GM12873 (cell line): ENCODE measurements around the gene DIPK1B.

Experiments used
- TF ChIP-seq, protein P1 (sequence below): IDR thresholded peaks from 2 replicates; pipeline ENCODE4 v1.5.1; 2012; ENCODE audit warnings: low read depth, mild to moderate bottlenecking, moderate library complexity, low read length, control low read depth; ENCODE audit not compliant: insufficient read depth; ENCODE audit errors: missing control alignments

DIPK1B gene

DNA sequence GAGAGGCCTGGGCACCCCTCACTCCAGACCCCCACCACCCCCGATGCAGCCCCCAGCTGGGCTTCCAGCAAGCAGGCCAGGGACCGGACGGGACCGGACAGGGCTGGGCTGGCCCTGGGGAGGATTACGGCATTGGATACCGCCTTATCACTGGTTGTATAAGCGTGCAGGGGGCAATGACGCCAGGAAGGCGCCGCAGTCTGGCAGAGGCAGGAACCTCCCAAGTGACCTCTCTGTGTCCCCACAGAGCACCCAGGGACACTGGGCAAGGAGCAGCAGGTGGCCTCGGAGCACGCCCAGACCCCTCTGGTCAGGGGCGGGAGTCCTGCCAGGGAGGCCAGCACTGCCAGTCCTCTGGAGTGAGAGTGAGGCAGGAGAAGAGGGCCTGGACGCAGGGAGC, 52.7 kb downstream of the DIPK1B start:
- TF ChIP-seq, protein P1, sequence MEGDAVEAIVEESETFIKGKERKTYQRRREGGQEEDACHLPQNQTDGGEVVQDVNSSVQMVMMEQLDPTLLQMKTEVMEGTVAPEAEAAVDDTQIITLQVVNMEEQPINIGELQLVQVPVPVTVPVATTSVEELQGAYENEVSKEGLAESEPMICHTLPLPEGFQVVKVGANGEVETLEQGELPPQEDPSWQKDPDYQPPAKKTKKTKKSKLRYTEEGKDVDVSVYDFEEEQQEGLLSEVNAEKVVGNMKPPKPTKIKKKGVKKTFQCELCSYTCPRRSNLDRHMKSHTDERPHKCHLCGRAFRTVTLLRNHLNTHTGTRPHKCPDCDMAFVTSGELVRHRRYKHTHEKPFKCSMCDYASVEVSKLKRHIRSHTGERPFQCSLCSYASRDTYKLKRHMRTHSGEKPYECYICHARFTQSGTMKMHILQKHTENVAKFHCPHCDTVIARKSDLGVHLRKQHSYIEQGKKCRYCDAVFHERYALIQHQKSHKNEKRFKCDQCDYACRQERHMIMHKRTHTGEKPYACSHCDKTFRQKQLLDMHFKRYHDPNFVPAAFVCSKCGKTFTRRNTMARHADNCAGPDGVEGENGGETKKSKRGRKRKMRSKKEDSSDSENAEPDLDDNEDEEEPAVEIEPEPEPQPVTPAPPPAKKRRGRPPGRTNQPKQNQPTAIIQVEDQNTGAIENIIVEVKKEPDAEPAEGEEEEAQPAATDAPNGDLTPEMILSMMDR, result no peak

DNA sequence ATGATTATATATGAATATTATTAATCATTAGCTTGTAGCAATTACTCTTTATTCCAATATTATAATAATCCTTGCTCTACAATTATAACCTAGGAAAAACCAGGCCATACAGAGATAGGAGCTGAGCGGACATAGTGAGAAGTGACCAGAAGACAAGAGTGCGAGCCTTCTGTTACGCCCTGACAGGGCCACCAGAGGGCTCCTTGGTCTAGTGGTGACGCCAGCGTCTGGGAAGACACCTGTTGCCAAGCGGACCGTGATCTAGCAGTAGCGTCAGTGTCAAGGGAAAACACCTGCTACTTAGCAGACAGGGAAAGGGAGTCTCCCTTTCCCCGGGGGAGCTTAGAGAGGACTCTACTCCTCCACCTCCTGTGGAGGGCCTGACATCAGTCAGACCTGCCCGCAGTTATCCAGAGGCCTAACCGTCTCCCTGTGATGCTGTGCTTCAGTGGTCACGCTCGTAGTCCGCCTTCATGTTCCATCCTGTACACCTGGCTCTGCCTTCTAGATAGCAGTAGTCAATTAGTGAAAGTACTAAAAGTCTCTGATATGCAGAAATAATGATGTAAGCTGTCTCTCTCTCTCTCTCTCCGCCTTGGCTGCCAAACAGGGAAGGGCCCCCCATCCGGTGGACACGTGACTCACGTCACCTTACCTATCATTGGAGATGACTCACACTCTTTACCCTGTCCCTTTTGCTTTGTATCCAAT, 54.2 kb downstream of the DIPK1B start:
- TF ChIP-seq, protein P1, result peak; percentile 33

DNA sequence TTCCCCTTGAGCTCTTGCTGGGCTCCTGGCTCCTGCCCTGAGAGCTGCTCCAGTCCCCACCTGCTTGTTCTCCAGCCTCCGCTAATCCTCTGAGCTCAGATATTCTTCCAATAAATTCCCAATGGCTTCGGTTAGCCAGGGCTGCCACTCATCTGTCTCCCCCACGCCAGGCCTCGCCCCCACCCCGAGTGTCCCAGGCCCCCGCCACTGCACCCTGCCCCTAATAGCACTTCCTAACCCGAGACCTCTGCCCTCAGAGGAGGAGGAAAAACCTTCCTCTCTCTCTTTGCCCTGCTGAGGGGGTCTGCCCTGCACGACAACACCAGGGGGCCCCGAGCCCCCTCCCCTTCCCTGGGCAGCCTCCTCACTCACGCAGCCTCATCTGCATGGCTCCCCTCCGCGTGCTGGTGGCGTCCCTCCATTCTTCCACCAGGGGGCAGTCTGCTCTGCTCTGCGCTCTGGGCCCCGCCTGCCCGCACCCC, 57.4 kb downstream of the DIPK1B start:
- TF ChIP-seq, protein P1, result peak; percentile 68

DNA sequence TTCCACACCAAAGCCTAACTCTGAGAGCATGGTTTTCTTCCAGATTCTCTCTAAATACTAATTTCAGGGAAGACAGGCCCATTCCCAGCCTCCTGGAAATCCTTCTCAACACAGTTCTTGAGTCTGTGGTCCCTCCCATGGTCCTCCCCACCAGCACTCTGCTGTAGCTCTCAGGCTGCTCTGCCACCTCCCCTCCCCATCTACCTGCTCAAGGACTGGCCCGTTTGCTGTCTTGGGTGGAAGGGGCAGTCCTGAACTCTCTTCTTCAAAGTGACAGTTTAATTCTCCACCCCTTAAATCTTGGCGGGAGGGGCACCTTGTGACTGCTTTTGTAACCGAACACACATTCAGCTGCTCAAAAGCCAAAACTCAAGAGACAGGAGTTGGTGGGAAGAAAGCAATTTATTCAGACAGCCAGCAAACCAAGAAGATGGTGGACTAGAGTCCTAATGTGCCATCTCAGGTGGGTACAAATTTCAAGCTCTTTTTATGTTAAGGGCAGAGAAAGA, 59.6 kb downstream of the DIPK1B start:
- TF ChIP-seq, protein P1, result no peak

DNA sequence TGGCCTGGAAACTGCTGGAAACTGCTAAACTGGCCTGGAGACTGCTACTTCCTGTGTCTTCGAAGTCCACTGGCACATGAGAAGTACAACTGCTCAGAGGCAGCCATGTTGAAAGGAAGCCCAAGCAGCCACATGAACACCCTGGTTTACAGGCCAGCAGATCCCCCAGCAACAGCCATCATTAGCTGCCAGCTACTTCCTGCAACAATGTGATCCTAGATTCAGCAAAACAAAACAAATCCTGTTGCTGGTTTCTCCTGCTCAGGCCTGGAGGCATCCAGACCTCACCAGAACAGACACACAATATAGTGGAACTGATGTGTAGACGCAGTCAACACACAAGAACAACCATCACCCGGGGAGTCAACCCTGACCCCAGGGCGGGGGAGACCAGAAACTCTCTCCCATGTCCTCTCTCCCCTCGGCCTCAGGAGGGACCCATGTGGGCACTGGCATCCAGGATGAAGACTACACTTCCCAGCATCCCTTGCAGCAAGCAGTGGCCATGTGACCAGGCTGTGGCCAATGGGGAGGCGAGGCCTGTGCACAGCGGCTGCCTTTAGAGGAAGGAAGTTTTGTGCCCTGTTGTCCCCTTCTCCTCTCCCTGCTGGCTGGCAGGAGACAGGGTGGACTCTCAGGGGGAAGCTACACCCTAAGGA, 61.1 kb downstream of the DIPK1B start:
- TF ChIP-seq, protein P1, result no peak
